ENCODE data around the gene TMEM169.

Gene TMEM169, protein sequence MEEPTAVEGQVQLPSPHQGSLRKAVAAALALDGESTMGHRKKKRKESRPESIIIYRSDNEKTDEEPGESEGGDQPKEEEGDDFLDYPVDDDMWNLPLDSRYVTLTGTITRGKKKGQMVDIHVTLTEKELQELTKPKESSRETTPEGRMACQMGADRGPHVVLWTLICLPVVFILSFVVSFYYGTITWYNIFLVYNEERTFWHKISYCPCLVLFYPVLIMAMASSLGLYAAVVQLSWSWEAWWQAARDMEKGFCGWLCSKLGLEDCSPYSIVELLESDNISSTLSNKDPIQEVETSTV

DNA sequence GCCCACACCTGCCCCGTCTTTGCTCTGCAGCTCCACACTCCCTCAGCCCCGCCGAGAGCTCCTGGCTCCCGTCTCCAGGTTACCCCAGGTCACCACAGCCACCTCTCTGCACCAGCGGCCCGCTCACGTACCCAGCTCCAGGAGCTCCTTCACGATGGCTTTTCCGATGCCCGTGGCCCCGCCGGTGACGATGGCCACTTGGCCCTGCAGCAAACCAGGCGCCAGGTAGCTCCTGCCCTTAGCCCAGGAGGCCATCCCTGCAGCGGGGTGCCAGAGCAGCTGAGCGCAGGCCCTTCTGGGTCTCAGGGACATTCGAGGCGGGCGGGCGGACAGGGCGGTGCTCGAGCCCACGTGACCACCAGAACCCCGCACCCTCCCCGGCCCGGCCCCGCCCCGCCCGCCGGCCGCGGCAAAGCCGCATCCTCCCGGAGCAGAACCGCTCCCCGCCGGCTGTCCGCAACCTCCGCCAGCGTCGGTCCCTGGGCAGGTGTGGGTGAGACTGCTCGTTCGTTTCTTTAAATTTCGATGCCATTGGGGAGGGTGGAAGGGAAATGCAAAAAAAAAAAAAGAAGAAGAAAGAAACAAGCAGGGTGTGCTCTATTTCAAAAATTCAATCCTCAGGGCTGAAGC lies at the start of gene TMEM169, which contains the start of gene PECR:
Gene TMEM169 (plus strand): TSS at position 433 of the 630 bp plus-strand sequence. CDS start 14,045 bp downstream, outside the sequence.
Gene PECR (minus strand): TSS at position 323 of the 630 bp plus-strand sequence. CDS start 68 bp downstream, at position 255.
- DNase-seq, result peak; percentile 83

DNA sequence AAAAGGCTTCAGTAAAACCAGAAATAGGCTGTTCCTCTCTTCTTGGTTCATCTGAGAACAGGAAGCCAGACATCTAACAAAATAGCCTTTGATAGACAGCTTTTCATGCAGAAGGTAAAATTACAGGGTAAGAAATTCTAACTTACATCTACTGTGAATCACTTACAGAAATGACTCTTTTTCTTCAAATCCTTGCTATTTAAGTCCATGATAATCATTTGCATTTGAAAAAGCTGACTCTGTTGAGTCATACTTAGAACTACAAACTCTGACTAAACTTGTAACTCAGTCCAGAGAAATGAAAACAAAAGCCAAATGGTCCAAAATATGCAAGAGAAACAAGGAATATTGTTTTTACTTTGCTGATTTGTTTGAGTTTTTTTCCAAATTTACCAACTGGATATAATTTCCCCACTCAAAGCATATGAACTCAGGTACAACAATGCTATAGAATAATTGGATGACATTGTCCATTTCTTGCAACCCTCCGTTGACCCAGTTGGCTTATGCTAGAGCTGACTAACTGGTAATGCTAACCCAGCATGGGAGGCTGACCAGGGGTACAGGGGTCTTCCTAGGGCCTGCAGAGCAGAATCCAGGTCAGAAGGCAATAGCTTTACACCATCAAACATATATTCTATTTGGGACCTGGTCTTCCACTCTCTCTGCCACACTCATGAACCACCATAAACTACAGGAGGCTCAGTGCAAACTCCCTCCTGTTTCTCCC lies 49.6 kb upstream of the TMEM169 start:
- no peak for DNase-seq

DNA sequence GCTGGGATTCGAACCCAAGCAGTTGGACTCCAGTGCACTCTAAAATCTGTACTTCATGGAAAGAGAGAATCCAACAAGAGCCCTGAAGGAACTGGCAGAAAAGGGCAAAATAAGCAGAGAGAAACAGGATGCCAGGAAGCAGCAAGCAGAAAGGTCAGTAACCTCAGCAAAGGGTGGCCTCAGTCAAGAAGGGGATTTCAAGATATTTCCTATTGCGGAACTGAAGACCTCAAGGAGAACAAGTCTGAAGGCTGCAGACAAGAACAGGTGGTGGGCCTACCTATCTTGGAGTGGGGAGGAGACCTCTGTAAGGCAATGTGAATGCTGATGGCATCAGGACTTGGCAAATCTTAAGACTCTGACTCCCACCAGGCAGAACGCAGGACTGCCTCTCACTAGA lies 48.3 kb upstream of the TMEM169 start:
- no peak for DNase-seq

DNA sequence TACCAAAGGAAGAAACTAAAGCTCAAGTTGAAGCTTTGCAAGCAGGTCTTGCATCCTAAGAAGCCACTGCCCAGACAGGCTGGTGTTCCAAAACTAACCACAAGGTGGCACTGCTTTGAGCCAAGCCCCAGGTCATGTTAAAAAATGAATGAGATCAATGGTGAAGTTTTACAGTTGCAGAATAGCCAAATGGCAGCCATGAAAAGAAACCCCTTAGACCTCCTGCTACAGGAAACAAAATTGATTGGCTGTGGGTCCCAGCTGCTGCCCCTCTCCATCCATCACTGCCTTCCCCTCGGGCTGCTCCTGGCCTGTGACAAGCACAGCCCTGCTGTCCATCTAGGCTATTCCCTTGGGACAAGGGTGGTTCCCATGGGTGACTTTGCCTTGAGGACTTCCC lies 47.7 kb upstream of the TMEM169 start:
- DNase-seq, result peak; percentile 93

DNA sequence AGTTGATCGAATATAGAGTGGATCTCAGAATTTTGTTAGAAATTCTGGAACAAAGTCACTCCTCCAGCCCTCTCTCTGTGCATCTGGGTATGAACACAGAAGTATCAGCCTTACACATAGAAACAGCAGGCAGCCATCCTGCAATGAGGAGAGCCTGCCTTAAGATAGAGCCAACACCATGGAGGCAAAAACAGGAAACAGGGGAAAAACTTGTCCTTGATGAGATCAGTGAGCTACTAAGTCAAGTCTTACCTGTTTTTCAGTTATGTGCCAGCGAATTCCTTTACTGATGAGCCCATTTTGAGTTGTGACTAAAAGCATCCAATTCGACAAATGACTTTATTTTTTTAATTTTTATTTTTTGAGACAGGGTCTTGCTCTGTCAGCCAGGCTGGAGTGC lies 41.8 kb upstream of the TMEM169 start:
- DNase-seq, result no peak

DNA sequence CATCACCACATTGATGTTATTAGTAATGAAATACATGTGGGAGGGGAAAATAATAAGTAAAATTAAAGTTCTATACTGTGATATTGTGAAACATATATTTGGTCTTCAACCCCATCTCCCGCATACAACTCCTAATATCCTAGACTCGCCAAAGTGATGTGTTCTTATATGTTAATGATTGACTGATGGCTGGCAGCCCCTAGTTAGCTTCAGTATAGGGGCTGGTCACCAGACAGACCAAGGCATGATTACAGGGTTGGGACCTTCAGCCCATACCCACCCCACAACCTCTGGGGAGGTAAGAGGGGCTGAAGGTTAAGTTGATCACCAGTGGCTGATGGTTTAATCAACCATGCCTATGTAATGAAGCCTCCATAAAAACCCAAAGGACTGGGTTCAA lies 40.3 kb upstream of the TMEM169 start:
- no peak for DNase-seq

DNA sequence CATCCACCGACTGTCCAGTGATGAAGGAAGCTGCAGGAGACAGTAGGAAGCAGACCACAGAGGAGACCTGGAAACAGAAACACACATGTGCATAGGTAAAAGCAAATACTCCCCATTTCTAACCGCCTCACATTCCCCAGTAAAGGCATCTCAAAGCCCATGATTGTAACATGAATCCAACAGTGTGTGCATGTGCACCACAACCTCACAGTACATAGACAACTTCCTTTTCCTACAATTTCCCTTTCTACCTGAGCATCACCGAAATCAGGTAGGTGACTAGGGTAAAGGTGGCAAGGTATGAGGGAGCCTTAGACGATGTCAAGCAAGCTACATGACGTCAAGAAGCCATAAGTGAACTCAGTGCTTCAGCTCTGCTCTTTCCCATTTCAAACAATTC lies 37.8 kb upstream of the TMEM169 start:
- DNase-seq, result no peak

DNA sequence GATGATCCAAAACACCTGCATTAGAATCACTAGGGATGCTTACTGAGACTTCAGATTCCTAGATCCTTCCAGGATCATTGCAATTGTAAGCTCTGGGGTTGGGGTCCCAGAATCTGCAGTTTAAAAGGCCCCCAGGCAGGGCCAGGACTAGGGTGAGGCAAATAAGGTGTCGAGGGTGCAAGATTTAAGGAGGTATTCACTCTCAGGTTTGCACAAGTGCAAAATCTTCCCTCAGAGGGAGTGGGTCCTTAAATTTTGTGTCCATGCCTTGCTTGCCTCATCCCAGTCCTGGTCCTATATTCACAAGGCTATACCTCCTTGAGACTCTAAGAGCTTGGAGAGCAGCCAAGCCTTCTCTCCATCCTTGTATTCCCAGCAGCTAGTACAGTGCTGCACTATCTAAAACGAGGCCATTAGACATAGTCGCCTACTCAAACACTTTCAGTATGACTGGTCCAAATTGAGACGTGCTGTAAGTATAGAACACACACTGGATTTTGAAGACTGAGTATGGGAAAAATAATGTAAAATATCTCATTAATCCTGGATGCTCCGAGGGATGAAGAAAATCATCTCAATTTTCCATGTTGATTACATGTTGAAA lies 36.7 kb upstream of the TMEM169 start:
- no peak for DNase-seq

DNA sequence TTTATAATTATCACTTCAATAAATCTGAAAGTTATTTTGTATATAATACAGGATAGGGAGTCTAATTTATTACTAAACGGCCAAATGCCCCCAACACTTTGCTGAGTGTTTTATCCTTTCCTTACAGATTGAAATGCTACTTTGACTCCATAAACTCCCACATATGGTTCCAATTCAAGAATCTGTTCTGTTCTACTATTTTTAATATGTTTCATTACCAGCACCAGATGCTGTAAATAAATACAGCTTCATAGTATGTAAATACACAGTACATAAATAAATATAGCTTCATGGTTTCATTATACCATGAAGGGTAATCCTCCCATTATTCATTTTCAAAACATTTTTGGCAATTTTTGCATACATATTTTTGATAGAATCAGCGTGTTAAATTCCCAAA lies 34.3 kb upstream of the TMEM169 start:
- DNase-seq, result no peak

DNA sequence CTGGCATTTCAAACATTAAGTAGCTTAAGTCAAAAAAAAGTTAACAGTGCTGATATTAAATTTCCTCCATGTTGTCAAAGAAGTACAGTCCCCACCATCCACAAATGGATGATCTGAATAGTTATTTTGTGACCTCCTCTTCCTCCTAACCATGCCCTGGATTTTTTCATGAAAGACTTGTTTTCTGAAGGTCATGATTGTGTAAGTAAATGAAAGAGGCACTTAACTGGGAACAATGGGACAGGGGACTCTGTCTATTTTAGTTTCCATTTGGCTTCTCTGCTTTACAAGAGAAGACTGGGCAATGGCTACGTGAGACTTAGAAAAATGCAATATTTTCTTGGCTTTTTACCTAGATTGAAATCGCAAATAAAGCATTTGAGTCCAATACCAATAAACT lies 32.3 kb upstream of the TMEM169 start:
- no peak for DNase-seq

DNA sequence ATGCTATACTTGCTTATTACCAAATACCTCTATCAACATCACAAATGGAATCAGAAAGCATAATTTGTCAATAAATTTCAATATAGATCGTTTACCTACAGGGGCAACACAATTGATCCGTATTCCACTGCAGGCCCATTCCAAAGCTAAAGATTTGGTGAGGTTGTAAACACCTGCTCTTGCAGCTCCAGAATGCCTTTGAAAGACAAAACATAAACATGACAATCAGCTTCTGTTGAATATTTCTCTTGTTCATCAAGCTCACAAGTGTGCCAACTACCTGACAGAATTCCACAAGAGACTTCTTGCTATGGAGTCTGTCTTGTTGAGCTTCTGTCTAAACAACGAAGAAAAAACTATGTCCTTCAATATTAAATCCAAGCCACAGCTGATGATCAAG lies 30.4 kb upstream of the TMEM169 start:
- no peak for DNase-seq

DNA sequence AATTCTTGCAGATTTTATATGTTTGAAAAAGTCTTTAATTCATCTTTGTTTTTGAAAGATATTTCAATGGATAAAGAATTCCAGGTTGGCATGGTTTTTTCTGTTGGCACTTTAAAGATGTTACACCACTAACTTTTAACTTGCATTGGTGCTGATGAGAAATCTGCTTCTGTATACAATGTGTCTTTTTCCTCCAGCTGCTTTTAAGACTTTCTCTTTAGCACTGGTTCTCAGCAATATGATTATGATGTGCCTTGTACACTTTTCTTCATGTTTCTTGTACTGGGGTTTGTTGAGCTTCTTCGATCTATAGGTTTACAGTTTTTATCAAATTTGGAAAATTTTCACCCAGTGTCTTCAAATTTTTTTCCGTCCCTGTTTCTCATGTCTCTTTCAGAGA lies 29.3 kb upstream of the TMEM169 start:
- DNase-seq, result no peak

DNA sequence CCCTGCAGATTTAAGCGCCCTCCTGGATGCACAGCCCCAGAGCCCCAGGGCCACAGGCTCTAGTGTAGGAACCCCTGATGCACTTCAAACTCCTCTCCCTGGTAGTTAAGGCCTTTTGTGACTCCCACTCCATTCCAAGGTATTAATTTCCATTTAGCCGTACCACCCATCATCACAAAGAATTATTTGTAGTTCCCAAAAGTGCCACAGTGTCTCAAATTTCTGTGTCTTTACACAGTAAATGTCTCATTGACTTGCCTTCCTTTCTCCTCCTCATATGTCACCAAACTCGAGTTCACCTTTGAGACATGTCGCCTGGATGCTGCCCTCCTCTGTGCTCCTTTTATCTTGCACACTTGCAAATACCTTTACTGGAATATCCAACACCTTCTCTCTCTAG lies 26.0 kb upstream of the TMEM169 start:
- DNase-seq, result no peak

DNA sequence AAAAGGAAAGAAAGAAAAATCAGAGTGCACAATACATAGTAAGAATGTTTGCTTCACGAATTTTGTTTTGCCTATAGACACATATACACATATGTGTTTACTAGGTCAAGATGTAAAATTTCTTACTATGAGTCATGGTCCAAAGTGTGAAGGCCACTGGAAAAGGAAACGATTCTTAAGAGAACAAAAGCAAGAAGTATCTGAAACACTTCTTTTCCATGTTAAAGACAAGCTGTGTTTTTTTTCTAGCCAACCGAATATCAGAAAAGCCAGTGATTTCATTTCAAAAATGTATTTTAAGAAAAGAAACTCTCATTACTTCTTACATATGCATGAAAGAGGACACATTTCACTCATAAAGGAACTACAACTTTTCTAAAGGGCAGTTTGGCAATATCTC lies 25.0 kb upstream of the TMEM169 start:
- no peak for DNase-seq

DNA sequence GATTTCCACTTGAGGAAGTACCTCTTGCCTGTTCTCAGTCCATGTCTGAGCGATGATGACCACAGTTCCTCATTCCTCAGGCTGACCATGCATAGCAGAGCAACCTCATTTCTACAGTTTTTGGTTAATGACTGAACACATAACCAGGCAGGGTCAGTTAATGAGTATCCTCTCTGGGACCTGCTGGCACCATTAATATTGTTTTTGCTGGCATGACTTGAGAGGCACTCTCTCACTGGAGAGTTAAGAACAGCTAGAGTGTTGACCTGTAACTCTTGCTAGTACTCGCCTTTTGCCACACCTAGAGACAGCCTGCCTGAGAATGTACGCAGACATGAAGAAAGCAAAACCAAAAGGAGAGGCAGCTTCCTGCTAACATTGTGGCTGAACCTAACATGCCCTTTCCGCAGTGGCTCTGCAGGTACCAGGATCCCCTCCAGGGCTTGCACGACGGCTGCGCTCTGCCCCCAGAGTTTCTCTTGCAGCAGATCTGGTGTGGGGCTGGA lies 24.0 kb upstream of the TMEM169 start:
- DNase-seq, result peak; percentile 54

DNA sequence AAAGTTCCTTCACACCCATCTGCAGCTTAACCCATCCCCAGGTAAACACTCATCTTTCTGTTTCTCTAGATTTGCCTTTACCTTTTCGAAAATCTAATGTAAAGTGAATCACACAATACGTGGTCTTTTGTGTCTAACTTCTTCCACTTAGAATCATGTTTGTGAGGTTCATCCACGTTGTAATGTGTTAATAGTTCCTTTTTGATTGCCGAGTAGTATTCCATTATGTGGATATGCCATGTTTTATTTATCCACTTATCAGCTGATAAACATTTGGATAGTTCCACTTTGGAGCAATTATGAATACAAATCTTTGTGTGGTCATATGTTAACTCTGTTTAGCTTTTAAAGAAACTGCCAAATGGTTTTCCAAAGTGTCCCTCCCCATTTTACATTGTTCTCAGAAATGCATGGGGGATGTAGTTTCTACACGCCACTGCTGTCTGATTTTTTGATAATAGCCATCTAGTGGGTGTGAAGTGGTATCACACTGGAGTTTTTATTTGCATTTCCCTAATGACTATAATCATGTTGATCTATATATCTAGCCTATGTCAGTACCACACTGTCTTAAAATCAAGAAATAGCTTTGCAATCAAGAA lies 22.4 kb upstream of the TMEM169 start:
- no peak for DNase-seq

DNA sequence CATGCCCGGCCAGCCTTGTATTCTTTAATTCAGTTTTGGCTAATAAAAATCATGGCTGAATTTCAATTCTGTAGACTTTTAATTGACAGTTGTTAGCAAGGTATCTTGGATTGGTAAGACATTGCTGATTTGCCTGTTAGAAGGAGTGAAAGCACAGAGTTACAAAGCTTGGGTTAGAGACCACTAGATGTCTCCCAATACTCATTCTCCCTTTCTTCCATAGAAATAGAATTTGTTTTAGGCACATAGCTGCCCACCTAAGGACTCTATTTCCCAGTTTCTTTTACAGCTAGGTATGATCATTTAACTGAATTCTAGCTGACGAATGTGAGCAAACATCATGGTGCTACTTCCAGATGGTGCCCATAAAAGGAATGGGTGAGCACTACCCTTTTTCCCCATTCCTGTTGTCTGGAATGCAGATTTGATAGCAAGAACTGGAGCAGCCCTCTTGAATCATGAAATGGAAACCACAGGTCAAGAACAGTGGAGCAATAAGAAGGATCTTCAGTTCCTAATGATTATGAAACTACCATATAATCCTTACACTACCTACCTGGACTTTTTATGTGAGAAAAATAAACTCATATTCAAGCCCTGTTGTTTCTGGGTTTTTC lies 17.6 kb upstream of the TMEM169 start:
- no peak for DNase-seq

DNA sequence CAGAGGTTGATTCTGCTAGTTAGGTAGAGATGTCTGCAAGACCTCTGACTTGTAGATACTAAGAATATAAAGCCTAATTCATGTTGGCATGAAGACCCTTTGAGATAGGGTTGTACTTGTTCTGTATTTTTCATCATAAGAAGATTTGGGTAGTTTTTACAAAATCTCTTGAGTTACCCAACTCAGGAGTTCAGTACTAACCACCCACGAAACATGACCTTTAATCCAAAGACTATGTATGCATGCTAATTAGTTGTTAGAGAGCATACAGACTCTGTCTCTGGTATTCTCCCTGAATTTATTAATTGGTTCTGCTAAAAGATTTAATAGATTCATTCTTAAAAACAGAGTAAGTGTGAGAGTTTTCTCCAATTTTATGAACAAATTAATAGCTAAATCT lies 17.1 kb upstream of the TMEM169 start:
- DNase-seq, result no peak

DNA sequence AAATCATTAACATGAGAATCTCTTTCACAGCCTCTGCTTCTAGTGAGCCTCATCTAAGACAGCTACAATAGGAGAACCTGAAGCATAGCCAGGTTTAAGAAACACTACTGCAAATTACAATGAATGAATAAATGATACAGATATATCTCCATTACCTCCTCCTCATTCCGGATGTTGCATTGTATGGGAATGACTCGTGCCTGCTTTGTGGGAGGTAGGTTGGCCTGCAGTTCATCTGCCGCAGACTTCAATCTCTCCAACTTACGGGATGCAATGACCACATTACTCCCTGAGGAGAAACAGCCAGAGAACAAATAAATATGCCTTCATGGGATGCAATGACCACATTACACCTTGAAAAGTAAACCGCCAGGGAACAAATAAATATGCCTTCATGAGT lies 15.5 kb upstream of the TMEM169 start:
- DNase-seq, result no peak

DNA sequence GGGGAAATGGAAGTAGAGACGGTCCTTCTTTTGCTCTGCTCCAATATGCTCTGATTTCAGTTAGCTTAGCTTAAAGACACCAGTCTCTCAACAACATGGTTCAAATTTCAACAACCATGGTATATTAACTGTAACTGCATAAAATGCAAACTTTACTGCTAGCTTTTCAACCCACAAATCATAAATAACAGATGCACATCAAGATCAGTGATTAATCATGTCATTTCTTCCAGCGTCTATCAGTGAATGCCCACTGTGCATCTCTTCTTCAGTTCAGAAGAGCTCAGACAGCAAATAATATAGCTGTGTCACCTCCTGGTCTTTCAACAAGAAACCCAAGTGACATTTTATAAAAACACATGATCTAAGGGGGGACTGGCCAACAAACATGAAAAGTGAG lies 12.7 kb upstream of the TMEM169 start:
- DNase-seq, result no peak

DNA sequence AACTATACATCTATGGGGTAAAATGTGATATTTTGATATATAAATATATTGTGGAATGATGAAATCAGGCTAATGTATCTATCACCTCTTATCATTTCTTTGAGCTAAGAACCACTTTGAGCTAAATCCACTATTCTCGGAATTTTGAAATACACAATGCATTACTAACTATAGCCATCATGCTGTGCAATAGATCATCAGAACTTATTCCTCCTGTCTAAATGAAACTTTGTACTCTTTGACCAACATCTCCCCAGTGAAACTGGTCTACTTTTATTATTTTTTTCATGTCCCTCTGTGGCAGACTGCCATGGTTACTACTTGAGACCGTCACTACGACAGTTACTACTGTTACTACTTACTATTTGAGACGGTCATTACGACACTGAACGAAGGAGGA lies 11.5 kb upstream of the TMEM169 start:
- DNase-seq, result no peak

DNA sequence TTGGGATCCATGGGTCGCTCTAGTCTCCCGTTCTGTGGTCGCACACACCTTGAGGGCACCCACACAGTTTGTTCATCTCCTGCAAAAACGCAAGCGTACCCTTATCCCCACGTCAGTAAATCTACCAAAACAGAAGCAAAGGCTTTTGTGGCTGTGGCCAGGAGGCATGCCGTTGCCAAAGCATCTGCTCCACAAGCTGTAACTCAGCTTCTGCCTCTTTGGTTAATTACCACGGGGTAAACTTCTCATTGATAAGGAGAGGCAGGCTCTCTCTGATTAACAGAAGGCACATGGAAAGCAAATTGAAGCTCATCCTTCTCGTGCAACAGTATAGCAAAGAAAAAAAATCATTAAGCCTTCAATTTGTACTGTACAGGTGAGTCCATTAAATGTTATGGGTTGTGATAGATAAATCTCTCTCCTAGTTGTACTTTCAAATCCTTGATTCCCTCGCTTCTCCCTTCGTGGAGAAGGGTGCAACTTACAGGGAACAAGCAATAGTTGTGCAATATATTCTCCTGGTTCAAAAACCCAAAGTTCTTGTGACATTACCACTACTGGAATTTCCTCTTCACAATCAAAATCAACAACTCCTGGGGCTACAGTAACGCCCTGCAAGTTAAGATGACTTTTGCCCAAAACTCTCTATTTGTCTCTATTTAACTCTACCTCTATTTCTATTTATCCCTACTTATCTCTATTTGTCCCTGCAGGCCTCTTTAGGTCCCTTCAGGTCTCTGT lies 10.4 kb upstream of the TMEM169 start:
- DNase-seq, result no peak
